GM19397 (cell line): Measurements from ENCODE around the gene ADAMTS5.

Experiments
- ATAC-seq: cut with Tn5 transposase; IDR thresholded peaks from one replicate; pipeline ENCODE4 v1.9.1; 2021; ENCODE audit warnings: mild to moderate bottlenecking, moderate library complexity; ENCODE audit not compliant: unreplicated experiment

ADAMTS5 gene

GRCh38 chr21:26888931-26889330, 78.0 kb downstream of the ADAMTS5 start:
- ATAC-seq, result no peak

GRCh38 chr21:26888256-26888655, 78.6 kb downstream of the ADAMTS5 start:
- no peak for ATAC-seq

DNA sequence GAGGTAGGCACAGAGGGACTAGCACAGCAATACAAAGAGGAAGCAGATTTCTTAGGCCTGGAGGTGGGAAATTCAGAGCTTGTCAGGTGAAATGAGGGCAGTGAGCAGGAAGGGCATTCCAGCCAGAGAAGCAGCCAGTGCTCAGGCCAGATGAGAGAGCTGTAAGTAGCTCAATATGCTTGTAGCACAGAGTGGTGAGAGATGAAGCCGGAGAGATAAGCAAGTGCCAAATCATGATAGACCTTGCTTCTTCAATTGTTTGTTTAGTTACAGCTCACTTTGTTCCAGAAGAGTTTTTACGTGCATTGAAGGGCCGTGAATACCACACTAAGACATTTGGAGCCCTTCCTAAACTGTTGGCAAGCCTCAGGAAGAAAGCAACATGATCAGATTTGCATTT, 79.6 kb downstream of the ADAMTS5 start:
- no peak for ATAC-seq

DNA sequence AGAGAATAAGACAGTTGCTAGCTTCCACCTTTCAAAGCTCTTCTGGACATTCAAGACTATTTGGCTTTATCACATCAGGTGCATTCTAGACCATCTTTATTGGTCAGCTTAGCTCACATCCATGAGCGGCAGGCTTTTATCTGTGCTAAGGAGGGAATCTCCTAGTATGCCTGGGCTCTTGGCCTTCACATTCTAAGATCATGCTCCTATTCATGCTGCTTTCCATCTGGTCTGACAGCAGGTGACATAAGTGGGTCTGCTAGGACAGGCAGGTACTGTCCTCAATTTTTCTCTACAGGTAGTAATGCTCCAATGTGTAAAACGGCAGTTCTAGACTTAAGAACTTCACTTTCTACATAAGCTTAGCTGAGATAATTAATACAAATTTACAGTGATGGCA, 82.5 kb downstream of the ADAMTS5 start:
- ATAC-seq, result no peak

DNA sequence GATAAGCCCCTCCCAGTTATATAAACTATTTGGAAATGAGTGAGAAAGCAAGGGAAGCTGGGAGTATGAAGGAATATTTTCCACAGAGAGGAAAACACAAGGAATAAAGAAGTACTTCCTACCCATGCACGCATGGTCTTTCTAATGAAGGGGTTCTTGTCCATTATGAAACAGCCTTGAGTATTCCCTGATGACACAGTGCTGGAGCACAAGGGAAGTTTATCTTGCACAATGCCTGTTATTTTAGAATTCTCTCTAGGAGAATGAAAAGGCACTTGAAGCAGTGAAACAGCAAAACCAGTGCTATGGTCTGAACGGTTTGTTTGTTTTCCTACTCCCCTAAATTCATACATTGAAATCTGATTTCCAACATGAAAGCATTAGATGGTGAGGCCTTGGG, 83.1 kb downstream of the ADAMTS5 start:
- ATAC-seq, result no peak

DNA sequence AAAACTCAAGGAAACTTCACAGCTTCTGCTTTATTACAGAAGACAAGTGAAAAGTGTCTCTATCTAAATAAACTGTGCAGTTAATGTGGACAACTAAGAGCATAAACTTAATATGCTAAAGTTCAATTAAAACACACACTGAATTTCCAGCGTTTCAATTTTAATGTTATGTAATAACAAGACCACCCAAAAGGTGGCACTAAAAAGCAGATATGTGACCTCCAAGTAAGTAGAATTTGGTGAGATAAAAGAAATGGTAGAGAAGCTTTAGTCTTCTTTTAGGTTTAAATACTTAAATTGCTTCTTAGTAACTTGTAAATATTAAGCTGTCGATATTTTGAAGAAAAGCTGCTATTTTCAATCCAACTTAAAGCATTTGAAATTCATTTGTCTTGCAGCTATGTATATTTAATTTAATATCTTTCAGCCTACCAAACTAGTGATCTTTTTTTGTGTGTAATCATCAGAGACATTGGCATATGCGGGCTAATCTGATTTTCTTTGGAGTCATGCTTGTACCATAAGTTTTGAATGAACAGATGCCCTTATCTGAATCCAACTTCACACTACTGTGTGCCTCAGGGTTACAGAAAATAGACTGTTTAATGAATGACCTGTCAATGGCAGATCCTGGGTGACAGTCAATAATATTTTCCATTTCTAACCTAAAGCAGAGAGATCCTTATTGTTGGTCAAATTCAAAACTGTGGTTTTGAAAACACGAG, 85.2 kb downstream of the ADAMTS5 start:
- no peak for ATAC-seq

- no peak for ATAC-seq
These were observed 89.9 kb downstream of the ADAMTS5 start for GRCh38 chr21:26877018-26877417.

DNA sequence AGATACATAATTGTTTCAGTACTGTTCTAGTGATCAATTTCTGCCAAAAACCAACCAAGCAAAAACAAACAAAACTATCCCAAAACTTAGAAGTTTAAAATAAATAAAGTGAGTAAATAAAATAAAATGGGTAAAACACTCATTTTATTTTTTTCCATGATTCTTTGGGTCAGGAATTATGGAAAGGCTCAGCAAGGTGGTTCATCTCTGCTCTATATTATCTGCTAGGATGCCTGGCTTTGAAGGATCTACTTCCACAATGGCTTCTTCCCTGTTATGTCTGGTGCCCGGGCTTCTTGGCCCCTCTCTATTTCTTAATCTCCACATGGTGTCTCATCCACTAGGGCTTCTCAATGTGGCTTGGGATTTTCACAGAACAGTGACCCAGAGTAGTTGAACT, 92.5 kb downstream of the ADAMTS5 start:
- ATAC-seq, result no peak
